ENCODE data around the gene KCNJ6. TPM values are rescaled to one million over a fixed set of nuclear protein-coding genes. Genes with fewer than 3 reads are reported as not detected.

Gene KCNJ6
- total RNA-seq, 2 donors from 2014 or later = 0.33 TPM; not detected in 1

GRCh38 chr21:37837381-37837780 lies 78.9 kb downstream of the KCNJ6 start:
- Mint-ChIP-seq H3K9me3 (no peaks in the 10 kb centered on the region), H3K36me3 (ENCODE audit: low read depth) (no peaks in the 10 kb centered on the region), H3K27me3 (ENCODE audit: insufficient read depth) (no peaks in the 10 kb centered on the region), H3K4me3 (no peak overlapping the region), H3K27ac (no peak overlapping the region), H3K4me1 (no peaks in the 10 kb centered on the region)
- Histone ChIP-seq H3K27ac (ENCODE audit: low read depth, low read length) (no peak overlapping the region), H3K4me1 (ENCODE audit: control insufficient read depth, insufficient read depth, low read length) (no peaks in the 10 kb centered on the region), H3K9me3 (ENCODE audit: control insufficient read depth, low read length) (no peaks in the 10 kb centered on the region), H3K4me3 (ENCODE audit: low read length) (no peak overlapping the region), H3K9ac (ENCODE audit: extremely low read depth, low read length, poor library complexity, severe bottlenecking) (no peak overlapping the region), H3K36me3 (ENCODE audit: control insufficient read depth, insufficient read depth, low read length) (no peaks in the 10 kb centered on the region), H3K27me3 (ENCODE audit: control insufficient read depth, insufficient read depth, low read length, poor library complexity, severe bottlenecking) (no peaks in the 10 kb centered on the region)
- WGBS, 2 experiments (ENCODE audit: insufficient coverage in 1 of 2, insufficient read length in 1 of 2) = 90% methylated on average over 3 of the region's 3 CpGs; no CpG with 5 or more reads in 1 of the 2 experiments
- TF ChIP-seq CTCF (conservative IDR thresholded peaks at IDR 0.05) = no peak
- no peak for DNase-seq

- WGBS, 2 experiments (ENCODE audit: insufficient coverage in 1 of 2, insufficient read length in 1 of 2) = 88 to 92% methylated on average over 2 of the region's 3 CpGs
- H3K9me3 Mint-ChIP-seq = no peaks in the 10 kb centered on the region
- no peak for TF ChIP-seq CTCF (conservative IDR thresholded peaks at IDR 0.05)
- H3K36me3 Mint-ChIP-seq (ENCODE audit: low read depth) = no peaks in the 10 kb centered on the region
- no peak overlapping the region for H3K27ac Mint-ChIP-seq
- no peaks in the 10 kb centered on the region for H3K36me3 ChIP-seq (ENCODE audit: control insufficient read depth, insufficient read depth, low read length)
- H3K27ac ChIP-seq (ENCODE audit: low read depth, low read length) = no peak overlapping the region
- H3K27me3 ChIP-seq (ENCODE audit: control insufficient read depth, insufficient read depth, low read length, poor library complexity, severe bottlenecking) = no peaks in the 10 kb centered on the region
- no peaks in the 10 kb centered on the region for H3K9me3 ChIP-seq (ENCODE audit: control insufficient read depth, low read length)
- no peak for DNase-seq
- H3K9ac ChIP-seq (ENCODE audit: extremely low read depth, low read length, poor library complexity, severe bottlenecking) = no peak overlapping the region
- no peak overlapping the region for H3K4me3 ChIP-seq (ENCODE audit: low read length)
- no peaks in the 10 kb centered on the region for H3K4me1 Mint-ChIP-seq
- H3K27me3 Mint-ChIP-seq (ENCODE audit: insufficient read depth) = no peaks in the 10 kb centered on the region
- no peak overlapping the region for H3K4me3 Mint-ChIP-seq
- no peaks in the 10 kb centered on the region for H3K4me1 ChIP-seq (ENCODE audit: control insufficient read depth, insufficient read depth, low read length)
Measured at GRCh38 chr21:37835481-37835880, 80.8 kb downstream of the KCNJ6 start.

- Mint-ChIP-seq H3K4me3 (no peak overlapping the region), H3K27ac (no peak overlapping the region), H3K4me1 (peaks cover 15% of the 10 kb centered on the region), H3K36me3 (ENCODE audit: low read depth) (no peaks in the 10 kb centered on the region), H3K9me3 (no peaks in the 10 kb centered on the region), H3K27me3 (ENCODE audit: insufficient read depth) (no peaks in the 10 kb centered on the region)
- no peak overlapping the region for H3K9ac ChIP-seq (ENCODE audit: extremely low read depth, low read length, poor library complexity, severe bottlenecking)
- H3K9me3 ChIP-seq (ENCODE audit: control insufficient read depth, low read length) = no peaks in the 10 kb centered on the region
- no peak overlapping the region for H3K27ac ChIP-seq (ENCODE audit: low read depth, low read length)
- no peak for TF ChIP-seq CTCF (conservative IDR thresholded peaks at IDR 0.05)
- DNase-seq = no peak
- no peak overlapping the region for H3K4me3 ChIP-seq (ENCODE audit: low read length)
- H3K4me1 ChIP-seq (ENCODE audit: control insufficient read depth, insufficient read depth, low read length) = peaks cover 4% of the 10 kb centered on the region
- no peaks in the 10 kb centered on the region for H3K36me3 ChIP-seq (ENCODE audit: control insufficient read depth, insufficient read depth, low read length)
- 75 to 85% methylated on average over 1 to 6 of the region's 6 CpGs for WGBS, 2 experiments (ENCODE audit: insufficient coverage in 1 of 2, insufficient read length in 1 of 2)
- H3K27me3 ChIP-seq (ENCODE audit: control insufficient read depth, insufficient read depth, low read length, poor library complexity, severe bottlenecking) = no peaks in the 10 kb centered on the region
Measured at GRCh38 chr21:37833301-37833700, 83.0 kb downstream of the KCNJ6 start.
